CD4-positive, alpha-beta T cell (primary cell): ENCODE measurements around the gene TLR6. TPM values are rescaled to one million over a fixed set of nuclear protein-coding genes. Genes with fewer than 3 reads are reported as not detected.

Experiments used
- ATAC-seq: fragments of 200-7000 bp; cut with Tn5 transposase; one replicate; pipeline ENCODE4 v1.10.0; 2022; ENCODE audit warnings: mild to moderate bottlenecking; ENCODE audit not compliant: poor library complexity
- CTCF ChIA-PET: fragments of 350-600 bp; sonication (Branson Sonifier 250); formaldehyde crosslinking; loops from one replicate; lab custom pipeline; 2021; ENCODE audit warnings: antibody characterized with exemption, inconsistent platforms; lab: Charles Lee
- POLR2A ChIA-PET: fragments of 350-600 bp; sonication (Branson Sonifier 250); formaldehyde crosslinking; loops from one replicate; lab custom pipeline; 2021; ENCODE audit warnings: antibody characterized with exemption, inconsistent platforms; lab: Charles Lee
- DNase-seq, 14 experiments: peaks; one replicate each; pipeline ENCODE4 v3.0.0-alpha.2; 2013 to 2020; ENCODE audit warnings: mixed read lengths in 2 of 14
- H3K27ac ChIP-seq, 2 donors: one replicate each; pipeline versions ENCODE4 v1.5.1 to v1.7.0; 2013; ENCODE audit warnings: low read length in 2 of 2, low read depth in 1 of 2, mild to moderate bottlenecking in 1 of 2
- H3K27me3 ChIP-seq, 2 experiments: 1 replicate in 1 of 2; 2 replicates in 1 of 2; pipeline versions ENCODE4 v1.6.1 to v1.7.0; 2013; ENCODE audit warnings: low read length in 2 of 2, control low read depth in 1 of 2, mild to moderate bottlenecking in 1 of 2, moderate library complexity in 1 of 2; ENCODE audit not compliant: insufficient read depth in 2 of 2, control insufficient read depth in 1 of 2
- H3K36me3 ChIP-seq: one replicate; pipeline ENCODE4 v1.6.1; 2013; ENCODE audit warnings: low read length, control low read depth; ENCODE audit not compliant: insufficient read depth
- H3K4me1 ChIP-seq: one replicate; pipeline ENCODE4 v1.6.1; 2013; ENCODE audit warnings: low read length, control low read depth; ENCODE audit not compliant: insufficient read depth
- H3K4me3 ChIP-seq: one replicate; pipeline ENCODE4 v1.5.1; 2013; ENCODE audit warnings: mild to moderate bottlenecking, low read length, moderate library complexity
- H3K9me3 ChIP-seq, 2 experiments: 1 replicate in 1 of 2; 2 replicates in 1 of 2; pipeline versions ENCODE4 v1.6.1 to v1.7.0; 2013; ENCODE audit warnings: low read length in 2 of 2, mild to moderate bottlenecking in 2 of 2, control low read depth in 1 of 2, moderate library complexity in 1 of 2; ENCODE audit not compliant: control insufficient read depth in 1 of 2, insufficient read depth in 1 of 2
- H3K27ac Mint-ChIP-seq: one replicate; pipeline ENCODE4 v1.8.0; 2020; ENCODE audit warnings: mixed read lengths
- H3K27me3 Mint-ChIP-seq: one replicate; pipeline ENCODE4 v1.8.0; 2021; ENCODE audit warnings: mixed read lengths
- H3K36me3 Mint-ChIP-seq: one replicate; pipeline ENCODE4 v1.8.0; 2021; ENCODE audit warnings: low read depth, mixed read lengths
- H3K4me1 Mint-ChIP-seq: one replicate; pipeline ENCODE4 v1.8.0; 2021; ENCODE audit warnings: low read depth, mixed read lengths
- H3K4me3 Mint-ChIP-seq: one replicate; pipeline ENCODE4 v1.8.0; 2020; ENCODE audit warnings: mild to moderate bottlenecking, mixed read lengths
- H3K9me3 Mint-ChIP-seq: one replicate; pipeline ENCODE4 v1.8.0; 2020; ENCODE audit warnings: mixed read lengths
- intact Hi-C, 2 experiments: fragments of 100-400 bp; cut with DNase I in 1 of 2; cut with micrococcal nuclease in 1 of 2; formaldehyde crosslinking; loops; one replicate each; pipeline versions ENCODE4 v1.15.1 to v1.9.0; 2023 to 2025; cut with DNase I, micrococcal nuclease
- total RNA-seq, 174 experiments: library from RNA in 2 of 174; stranded (reverse) in 2 of 174; gene quantifications; one replicate each; pipeline ENCODE4 v1.2.3 and lab custom pipeline; 2021 to 2026
- TF ChIP-seq, protein P1 (sequence below): fragments of 200-600 bp; IDR thresholded peaks from one replicate; pipeline ENCODE4 v1.8.0; 2022; ENCODE audit warnings: antibody characterized with exemption, mild to moderate bottlenecking

Gene TLR6
- total RNA-seq, 2 experiments from 2014 or later, result 0.69 to 1.3 TPM

DNA sequence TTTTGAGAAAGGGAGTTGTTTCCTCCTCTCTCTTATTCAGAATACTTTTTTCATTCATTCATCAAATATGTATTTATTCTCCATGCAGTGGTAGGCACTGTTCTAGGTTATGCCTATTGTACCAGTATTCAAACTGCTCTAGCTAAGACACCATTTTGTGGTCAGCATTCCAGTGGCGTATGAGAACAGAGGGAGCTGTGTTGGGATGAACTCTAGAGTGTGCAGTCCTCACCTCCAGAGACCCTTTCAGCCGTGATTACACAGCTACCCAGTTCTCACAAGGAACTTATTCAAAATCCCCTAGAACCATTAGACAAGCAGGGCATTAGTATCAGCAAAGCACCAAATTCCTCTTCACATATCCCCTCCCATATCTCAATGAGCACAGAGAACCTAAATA is 56.3 kb downstream of the TLR6 start:
- Mint-ChIP-seq H3K27me3 (no peaks in the 10 kb centered on the region), H3K4me3 (no peak overlapping the region), H3K4me1 (peaks cover 33% of the 10 kb centered on the region), H3K27ac (no peak overlapping the region), H3K9me3 (peaks cover 23% of the 10 kb centered on the region), H3K36me3 (peaks cover 97% of the 10 kb centered on the region)
- TF ChIP-seq, protein P1, sequence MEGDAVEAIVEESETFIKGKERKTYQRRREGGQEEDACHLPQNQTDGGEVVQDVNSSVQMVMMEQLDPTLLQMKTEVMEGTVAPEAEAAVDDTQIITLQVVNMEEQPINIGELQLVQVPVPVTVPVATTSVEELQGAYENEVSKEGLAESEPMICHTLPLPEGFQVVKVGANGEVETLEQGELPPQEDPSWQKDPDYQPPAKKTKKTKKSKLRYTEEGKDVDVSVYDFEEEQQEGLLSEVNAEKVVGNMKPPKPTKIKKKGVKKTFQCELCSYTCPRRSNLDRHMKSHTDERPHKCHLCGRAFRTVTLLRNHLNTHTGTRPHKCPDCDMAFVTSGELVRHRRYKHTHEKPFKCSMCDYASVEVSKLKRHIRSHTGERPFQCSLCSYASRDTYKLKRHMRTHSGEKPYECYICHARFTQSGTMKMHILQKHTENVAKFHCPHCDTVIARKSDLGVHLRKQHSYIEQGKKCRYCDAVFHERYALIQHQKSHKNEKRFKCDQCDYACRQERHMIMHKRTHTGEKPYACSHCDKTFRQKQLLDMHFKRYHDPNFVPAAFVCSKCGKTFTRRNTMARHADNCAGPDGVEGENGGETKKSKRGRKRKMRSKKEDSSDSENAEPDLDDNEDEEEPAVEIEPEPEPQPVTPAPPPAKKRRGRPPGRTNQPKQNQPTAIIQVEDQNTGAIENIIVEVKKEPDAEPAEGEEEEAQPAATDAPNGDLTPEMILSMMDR, result no peak
- DNase-seq, result no peak
- Histone ChIP-seq H3K27ac (no peak overlapping the region), H3K9me3 (peaks cover 29 to 76% of the 10 kb centered on the region in 2 experiments), H3K4me3 (no peak overlapping the region), H3K27me3 (no peaks in the 10 kb centered on the region), H3K4me1 (peaks cover 18% of the 10 kb centered on the region), H3K36me3 (peaks cover 54% of the 10 kb centered on the region)
- ChIA-PET POLR2A (no interaction called here), CTCF (no interaction called here)
- ATAC-seq, result no peak
- intact Hi-C loops, result loop anchor here in 1 of 2 experiments (5.0 kb wide), 1 partner anchor 38 kb away; no protein-coding TSS in a partner anchor

- H3K36me3 Mint-ChIP-seq, result peaks cover 66% of the 10 kb centered on the region
Observed at GRCh38 chr4:38795087-38795486, 61.5 kb downstream of the TLR6 start.

GRCh38 chr4:38794051-38794450 is 62.6 kb downstream of the TLR6 start:
- CTCF ChIA-PET, result no interaction called here
- Mint-ChIP-seq H3K4me3 (no peak overlapping the region), H3K9me3 (peaks cover 14% of the 10 kb centered on the region), H3K4me1 (no peaks in the 10 kb centered on the region), H3K27me3 (no peaks in the 10 kb centered on the region), H3K36me3 (peaks cover 58% of the 10 kb centered on the region), H3K27ac (no peak overlapping the region)
- TF ChIP-seq, protein P1, result no peak
- no peak overlapping the region for H3K27ac ChIP-seq
- no peaks in the 10 kb centered on the region for H3K27me3 ChIP-seq
- POLR2A ChIA-PET, result interaction anchor here (1.1 kb wide), 1 partner anchor 10 kb away, joined by 3 read pairs; no protein-coding TSS in a partner anchor
- H3K36me3 ChIP-seq, result peaks cover 15% of the 10 kb centered on the region
- peaks cover 9 to 65% of the 10 kb centered on the region in 2 experiments for H3K9me3 ChIP-seq
- no peak for ATAC-seq
- intact Hi-C loops, result no loop called here
- DNase-seq, result no peak
- no peaks in the 10 kb centered on the region for H3K4me1 ChIP-seq
- no peak overlapping the region for H3K4me3 ChIP-seq

More at GRCh38 chr4:38795087-38795486, 61.5 kb downstream of the TLR6 start:
- TF ChIP-seq, protein P1, result no peak
- Mint-ChIP-seq H3K4me3 (no peak overlapping the region), H3K27ac (no peak overlapping the region), H3K4me1 (no peaks in the 10 kb centered on the region), H3K27me3 (no peaks in the 10 kb centered on the region), H3K9me3 (peaks cover 19% of the 10 kb centered on the region)
- no peak for DNase-seq
- ATAC-seq, result no peak
- H3K27me3 ChIP-seq, result no peaks in the 10 kb centered on the region
- peaks cover 10 to 74% of the 10 kb centered on the region in 2 experiments for H3K9me3 ChIP-seq
- H3K27ac ChIP-seq, result no peak overlapping the region
- intact Hi-C loops, result no loop called here
- peaks cover 25% of the 10 kb centered on the region for H3K36me3 ChIP-seq
- H3K4me3 ChIP-seq, result no peak overlapping the region
- CTCF ChIA-PET, result no interaction called here
- no peaks in the 10 kb centered on the region for H3K4me1 ChIP-seq
- POLR2A ChIA-PET, result interaction anchor here (0.6 kb wide), 1 partner anchor 68 kb away, joined by 4 read pairs; no protein-coding TSS in a partner anchor
